Activated CD8-positive, alpha-beta memory T cell treated with anti-CD3 and anti-CD28 coated beads, Interleukin-2, amount 50 U/mL, for 1 hour (primary cell): ENCODE measurements around the gene RPL6.
"Not testable (repeated sequence)": the region's sequence is repeated elsewhere in the genome, so short reads cannot be mapped to it uniquely, and the experiment has no call there.

Source experiments
- DNase-seq: peaks from one replicate; pipeline ENCODE4 v3.0.0-alpha.2; 2020; ENCODE audit errors: extremely low read depth

RPL6 gene

GRCh38 chr12:112419297-112420133 is 10.1 kb upstream of the RPL6 start:
- no peak for DNase-seq

DNA sequence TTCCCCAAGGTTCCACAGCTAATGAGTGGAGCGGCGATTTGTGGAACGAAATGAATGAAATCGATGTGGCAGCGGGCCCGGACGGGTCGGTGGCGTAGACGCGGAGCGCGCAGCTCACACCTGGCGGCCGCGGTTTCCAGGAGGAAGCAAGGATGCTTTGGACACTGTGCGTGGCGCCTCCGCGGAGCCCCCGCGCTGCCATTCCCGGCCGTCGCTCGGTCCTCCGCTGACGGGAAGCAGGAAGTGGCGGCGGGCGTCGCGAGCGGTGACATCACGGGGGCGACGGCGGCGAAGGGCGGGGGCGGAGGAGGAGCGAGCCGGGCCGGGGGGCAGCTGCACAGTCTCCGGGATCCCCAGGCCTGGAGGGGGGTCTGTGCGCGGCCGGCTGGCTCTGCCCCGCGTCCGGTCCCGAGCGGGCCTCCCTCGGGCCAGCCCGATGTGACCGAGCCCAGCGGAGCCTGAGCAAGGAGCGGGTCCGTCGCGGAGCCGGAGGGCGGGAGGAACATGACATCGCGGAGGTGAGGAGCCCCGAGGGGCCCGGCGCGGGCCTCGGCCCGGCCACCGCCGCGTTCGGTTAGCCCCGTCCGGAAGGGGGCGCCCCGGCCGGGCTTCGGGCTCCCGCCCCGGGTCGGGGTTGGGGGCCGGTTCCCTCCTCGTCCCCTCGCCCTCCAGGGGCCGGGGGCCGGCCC is 9.3 kb upstream of the RPL6 start, which contains the start of gene PTPN11:
Gene PTPN11, plus strand, starts transcription at position 340 of the 689 bp plus-strand sequence. Its CDS starts 165 bp downstream, at position 505.
- peak; percentile 60 for DNase-seq

- DNase-seq: no peak
These were observed 8.8 kb upstream of the RPL6 start for GRCh38 chr12:112418273-112418607.

GRCh38 chr12:112415457-112415856 is 6.1 kb upstream of the RPL6 start:
- DNase-seq: not testable (repeated sequence)

DNA sequence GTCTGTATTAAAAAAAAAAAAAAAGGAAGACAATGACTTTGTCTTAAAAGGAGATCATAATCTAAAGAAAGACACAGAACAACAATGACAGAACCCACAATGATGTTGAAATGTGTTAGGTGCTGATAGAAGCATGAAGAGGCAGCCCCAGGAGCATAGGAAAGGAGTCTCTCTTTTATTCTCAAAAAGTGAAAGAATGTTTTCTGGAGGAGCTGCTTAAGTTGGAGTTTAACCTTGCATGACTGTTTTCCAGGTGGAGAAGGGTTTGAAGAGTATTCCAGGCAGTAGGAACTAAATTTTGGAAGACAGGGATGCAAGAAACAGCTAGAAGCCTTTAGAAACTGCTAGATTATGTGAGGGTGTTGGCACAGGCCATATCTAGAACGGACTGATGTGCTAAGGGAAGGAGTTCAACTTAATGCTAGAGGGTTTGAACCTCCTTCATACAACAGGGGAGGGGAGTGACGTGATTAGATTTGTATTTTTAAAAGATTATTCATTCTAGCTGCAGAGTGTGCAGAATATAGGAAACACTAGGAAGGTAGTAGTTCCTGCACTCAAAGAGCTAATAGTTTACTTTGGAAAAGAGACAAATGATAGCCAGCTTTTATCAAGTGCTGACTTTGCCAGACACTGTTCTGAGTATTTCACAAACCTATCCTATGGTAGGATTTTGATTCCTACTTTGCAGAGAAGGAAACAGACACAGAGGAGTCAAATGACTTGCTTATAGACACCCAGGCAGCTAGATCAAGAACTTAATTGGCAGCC is 4.6 kb upstream of the RPL6 start:
- DNase-seq: no peak

- no peak for DNase-seq
These were observed 470 bp upstream of the RPL6 start for GRCh38 chr12:112409906-112410244.

DNA sequence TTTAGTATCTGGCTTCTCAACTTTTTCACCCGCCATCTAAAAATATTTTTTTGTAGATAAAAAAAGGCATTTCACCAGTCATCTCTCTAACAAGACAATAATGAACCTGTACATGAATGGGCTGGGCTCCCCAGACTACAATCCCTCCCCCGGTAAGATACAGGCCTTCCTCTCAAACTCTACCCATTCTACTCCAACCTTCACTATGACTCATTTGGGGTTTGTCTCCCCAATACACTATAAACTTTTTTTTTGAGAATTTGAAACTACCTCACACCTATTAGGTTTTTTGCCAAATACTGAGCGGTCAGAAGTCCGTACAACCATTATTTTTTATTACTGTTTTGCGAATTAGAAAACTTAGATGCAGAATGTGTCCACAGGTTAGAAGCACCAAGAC is 784 bp downstream of the RPL6 start:
- DNase-seq: no peak

GRCh38 chr12:112407683-112408082 is 1.7 kb downstream of the RPL6 start:
- DNase-seq: not testable (repeated sequence)

DNA sequence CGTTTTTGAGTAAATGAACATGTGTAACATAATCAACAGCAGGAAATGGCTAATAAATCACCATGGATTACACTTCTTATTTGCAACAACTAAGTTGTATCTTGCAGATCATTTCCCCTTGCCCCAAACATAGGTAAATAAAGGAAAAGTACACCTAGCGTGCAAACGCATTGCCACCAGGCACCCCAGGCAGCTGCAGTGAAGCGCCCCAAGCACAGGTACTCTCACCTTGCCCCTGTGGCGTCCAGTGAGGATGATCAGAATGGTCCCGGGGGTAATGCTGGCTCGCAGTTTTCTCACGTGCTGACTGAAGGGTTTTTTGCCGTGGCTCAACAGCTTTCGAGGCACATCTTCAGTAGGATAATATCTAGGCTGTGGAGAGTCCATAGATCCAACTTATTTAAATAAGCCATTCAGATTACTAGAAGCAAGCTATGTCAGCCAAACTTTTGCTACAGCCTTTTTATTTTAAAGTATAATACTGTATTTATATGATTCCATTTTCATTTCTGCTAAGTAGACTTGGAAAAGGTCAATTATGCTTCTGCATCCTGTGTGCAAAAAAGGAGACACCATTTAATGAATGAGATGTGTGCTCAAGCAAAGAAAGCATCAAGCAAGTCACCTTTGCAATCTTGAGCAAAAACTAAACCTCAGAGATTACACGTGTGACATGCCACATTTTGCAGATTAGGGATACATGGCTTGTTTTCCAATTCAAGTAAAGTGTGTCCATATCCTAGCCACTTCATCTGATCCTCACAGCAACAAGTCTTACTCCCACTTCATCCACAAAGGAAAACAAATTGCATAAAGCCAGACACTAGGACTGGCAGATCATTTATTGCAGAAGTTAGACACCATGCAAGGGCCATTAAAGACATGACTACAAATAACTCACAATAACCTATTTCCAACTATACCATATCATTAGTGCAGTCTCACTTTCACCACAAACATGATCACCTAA is 2.6 kb downstream of the RPL6 start:
- no peak for DNase-seq

GRCh38 chr12:112401903-112402498 is 7.4 kb downstream of the RPL6 start:
- DNase-seq: no peak

DNA sequence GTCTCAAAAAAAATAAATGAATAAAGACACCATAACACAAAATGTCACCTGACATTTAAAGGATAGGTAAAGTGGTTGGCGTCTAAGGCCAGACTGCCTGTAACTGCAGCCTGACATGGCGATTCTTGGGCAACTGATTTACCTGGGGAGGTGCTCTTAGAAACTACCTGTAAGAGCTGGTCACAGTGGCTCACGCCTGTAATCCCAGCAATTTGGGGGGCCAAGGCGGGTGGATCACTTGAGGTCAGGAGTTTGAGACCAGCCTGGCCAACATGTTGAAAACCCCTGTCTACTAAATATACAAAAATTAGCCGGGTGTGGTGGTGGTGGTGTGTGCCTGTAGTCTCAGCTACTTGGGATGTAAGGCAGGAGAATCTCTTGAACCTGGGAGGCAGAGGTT is 8.4 kb downstream of the RPL6 start:
- DNase-seq: no peak

GRCh38 chr12:112393328-112393727 is 16.1 kb downstream of the RPL6 start:
- DNase-seq: no peak

DNA sequence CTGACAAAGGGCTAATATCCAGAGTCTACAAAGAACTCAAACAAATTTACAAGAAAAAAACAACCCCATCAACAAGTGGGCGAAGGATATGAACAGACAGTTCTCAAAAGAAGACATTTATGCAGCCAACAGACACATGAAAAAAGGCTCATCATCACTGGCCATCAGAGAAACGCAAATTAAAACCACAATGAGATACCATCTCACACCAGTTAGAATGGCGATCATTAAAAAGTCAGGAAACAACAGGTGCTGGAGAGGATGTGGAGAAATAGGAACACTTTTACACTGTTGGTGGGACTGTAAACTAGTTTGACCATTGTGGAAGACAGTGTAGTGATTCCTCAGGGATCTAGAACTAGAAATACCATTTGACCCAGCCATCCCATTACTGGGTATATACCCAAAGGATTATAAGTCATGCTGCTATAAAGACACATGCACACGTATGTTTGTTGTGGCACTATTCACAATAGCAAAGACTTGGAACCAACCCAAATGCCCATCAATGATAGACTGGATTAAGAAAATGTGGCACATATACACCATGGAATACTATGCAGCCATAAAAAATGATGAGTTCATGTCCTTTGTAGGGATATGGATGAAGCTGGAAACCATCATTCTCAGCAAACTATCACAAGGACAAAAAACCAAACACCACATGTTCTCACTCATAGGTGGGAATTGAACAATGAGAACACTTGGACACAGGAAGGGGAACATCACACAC is 19.3 kb downstream of the RPL6 start:
- not testable (repeated sequence) for DNase-seq

DNA sequence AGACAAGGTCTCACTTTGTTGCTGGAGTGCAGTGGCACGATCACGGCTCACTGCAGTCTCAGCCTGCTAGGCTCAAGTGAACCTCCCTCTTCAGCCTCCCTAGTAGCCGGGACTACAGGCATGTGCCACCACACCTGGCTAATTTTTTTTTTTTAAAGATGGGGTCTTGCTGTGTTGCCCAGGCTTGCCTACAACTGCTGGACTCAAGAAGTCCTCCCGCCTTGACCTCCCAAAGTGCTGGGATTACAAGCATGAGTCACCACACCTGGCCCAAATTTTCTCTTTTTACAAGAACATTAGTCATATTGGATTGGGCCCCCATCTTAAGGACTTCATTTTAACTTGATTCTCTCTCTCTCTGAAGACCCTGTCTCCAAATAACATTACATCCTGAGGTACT is 20.2 kb downstream of the RPL6 start:
- DNase-seq: no peak

- DNase-seq: no peak
These were observed 22.7 kb downstream of the RPL6 start for GRCh38 chr12:112386726-112387125.

DNA sequence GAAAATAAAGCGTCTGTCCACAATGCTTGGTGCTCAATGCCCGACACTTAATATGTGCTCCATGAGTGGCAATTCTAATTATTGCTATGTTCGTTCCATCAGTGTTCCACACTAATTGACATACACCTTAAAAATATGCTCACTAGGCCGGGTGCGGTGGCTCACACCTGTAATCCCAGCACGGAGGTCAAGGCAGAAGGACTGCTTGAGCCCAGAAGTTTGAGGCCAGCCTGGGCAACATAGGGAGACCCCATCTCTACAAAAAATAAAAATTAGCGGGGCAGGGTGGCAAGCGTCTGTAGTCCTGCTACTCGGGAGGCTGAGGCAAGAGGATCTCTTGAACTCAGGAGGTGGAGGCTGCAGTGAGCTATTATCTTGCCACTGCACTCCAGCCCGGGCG is 26.5 kb downstream of the RPL6 start:
- DNase-seq: no peak

DNA sequence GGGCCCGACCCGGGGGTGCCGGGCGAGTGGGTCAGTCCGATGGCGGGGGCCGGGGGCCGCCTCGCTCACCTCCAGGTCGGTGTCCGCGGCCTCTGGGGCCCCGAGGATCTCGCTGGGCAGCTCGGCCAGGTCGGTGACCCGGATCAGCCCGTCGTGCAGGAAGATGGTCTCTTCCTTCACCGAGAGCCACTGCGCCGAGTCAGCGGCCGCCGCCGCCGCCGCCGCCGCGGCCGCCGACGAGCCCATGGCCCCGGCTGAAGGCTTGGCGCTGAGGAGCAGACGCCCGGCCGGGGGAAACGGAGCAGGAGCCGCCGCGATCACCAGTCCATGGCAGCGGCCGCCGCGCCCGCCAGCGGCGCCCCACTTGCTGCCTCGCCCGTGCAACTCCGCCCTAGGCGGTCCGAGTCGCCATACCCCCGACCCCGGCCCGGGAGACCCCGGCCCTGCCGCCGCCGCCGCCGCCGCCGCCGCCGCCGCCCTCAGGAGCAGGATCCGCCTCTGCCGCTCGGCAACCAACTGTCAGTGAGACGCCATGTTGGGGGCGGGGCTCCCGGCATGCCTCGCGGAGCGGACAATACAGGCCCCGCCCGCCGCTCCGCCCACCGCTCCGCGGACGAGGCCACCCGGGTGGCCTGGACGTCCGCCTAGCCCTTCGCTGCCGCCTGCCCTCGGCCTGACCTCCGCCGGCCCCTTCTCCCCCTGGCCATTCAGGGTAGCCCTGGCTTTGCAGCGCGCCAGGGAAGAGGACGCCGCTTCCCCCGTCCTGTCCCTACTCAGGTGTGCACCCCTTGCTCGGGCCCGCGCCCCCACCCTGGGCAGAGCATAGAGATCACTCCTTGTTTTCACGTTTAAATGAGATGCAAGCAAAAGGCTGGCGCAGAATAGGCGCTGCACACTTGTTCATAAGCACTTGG is 27.3 kb downstream of the RPL6 start, which contains the start of gene HECTD4:
Gene HECTD4, minus strand, starts transcription at position 549 of the 914 bp plus-strand sequence. Its CDS starts 303 bp downstream, at position 246.
- peak; percentile 74 for DNase-seq

- DNase-seq: no peak
These were observed 28.0 kb downstream of the RPL6 start for GRCh38 chr12:112381406-112381882.
